Hippocampal formation (tissue), 2 donors: ENCODE data around the gene FOSB.

Source experiments
- DNase-seq, 2 donors: peaks; one replicate each; lab custom pipeline; 2025; lab: John Stamatoyannopoulos, UW

Gene FOSB

DNA sequence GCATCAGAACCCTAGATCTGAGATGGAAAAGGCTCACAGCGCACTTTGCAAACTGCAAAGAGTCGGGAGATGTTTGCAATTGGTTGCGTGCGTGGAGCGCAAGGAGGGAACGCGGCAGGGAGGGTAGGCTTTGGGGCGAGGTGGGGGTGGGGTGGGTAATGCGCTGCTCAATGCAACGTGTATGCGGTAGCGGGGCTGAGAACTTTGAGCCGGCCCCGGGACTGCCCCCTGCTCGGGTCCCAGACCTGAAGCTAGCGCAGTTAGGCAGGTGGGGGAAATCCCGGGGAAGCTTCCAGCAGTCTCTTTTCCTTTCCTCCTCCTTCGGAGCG, 971 bp downstream of the FOSB start:
- no peak for DNase-seq

DNA sequence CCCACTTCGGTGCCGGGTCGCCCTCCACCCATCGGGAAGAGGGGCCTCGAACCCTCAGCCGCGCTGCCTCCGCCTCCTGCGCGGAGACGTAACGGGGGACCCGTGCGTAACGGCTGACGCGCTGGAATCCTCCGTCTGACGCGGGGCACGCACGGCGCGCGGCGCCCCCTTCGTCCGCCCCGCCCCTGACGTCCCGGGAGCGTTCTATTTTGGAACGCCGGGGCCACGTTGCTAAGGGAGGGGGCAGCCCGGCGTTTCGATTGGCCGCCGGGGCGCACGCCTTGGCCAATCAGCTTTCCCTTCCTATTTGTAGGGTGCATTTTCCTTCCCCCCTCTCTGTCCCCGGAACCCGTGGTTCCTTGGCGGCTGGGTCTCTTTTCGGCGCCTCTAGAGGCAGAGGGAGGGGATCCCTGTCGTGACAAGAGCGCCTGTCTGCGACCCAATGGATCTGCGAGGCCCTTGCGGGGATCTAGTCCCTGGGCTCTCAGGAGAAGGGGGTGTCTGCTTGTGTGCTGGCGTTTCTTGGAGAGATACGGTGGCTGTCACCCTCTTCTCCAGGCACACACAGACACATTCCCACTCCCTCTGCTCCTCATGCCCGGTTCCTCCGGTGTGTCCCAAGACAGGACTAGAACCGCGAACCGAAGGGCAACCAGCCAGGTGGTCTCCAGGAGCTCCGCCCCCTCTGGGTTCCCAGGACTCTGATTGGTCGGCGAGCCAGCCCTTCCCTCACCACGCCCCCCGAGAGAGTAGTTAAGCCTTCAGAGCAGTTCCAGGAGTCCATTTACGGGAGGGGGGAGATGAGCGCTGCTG, 1.5 kb downstream of the FOSB start:
- DNase-seq: peak; percentile 82 to 87

- no peak for DNase-seq
These were observed 2.4 kb downstream of the FOSB start for GRCh38 chr19:45469945-45470761.

GRCh38 chr19:45470762-45471081, 2.9 kb downstream of the FOSB start:
- DNase-seq: no peak

DNA sequence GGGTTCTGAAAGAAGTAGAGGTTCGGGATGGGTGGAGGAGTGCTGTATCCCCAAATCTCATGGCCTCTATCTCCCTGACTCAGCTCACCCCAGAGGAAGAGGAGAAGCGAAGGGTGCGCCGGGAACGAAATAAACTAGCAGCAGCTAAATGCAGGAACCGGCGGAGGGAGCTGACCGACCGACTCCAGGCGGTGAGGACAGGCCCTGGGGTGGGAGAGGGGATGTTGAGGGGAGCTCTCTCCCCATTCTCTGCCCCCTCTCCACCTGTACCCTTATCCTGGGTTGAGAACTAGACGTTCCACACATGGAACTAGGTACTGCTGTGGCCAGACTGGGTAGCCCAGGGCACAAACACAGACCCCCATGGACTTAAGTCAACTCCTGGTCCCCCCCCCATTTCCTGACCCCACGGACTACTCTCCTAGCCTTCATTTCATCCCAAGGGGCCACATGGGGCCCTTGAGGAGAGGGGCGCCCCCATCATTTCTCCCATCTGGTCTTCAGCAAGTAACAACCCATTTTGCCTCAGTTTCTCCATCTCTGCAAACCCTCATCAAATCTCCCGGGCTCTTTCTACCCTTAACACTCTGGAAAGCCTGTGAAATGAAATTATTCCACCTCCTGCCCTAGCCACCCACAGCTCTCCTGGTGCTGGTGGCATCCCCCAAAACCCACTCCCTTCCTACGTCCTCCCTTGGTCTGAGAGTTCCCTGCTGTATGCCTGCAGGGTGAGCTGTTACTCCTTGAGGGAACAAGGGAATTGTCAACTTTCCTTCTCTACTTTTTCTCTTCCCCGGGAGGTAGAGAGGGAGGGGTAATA, 3.5 kb downstream of the FOSB start:
- no peak for DNase-seq

DNA sequence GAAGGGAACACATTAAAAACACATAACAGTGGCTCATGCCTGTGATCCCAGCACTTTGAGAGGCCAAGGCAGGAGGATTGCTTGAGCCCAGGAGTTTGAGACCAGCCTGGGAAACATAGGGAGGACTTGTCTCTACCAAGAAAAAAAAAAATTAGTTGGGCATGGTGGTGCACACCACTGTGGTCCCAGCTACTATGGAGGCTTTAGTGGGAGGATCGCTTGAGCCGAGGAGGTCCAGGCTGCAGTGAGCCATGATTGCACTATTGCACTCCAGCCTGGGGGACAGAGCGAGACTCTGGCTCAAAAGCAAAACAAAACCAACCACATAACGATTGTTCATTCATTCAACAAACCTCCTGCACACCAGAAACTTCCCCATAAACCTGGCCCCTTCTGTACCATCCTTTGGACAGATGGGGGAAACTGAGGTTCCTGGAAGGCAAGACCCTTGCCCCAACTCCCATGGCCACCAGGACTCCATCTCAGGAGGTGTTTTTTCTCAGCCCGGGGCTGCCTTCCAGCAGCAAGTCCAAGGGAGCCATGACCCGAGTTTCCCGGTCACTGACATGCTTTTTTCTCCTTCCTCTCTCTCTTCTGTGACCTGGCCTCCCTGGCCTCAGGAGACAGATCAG, 4.3 kb downstream of the FOSB start:
- DNase-seq: no peak

GRCh38 chr19:45472563-45473366, 5.0 kb downstream of the FOSB start:
- DNase-seq: no peak

GRCh38 chr19:45473367-45473681, 5.5 kb downstream of the FOSB start:
- DNase-seq: no peak

DNA sequence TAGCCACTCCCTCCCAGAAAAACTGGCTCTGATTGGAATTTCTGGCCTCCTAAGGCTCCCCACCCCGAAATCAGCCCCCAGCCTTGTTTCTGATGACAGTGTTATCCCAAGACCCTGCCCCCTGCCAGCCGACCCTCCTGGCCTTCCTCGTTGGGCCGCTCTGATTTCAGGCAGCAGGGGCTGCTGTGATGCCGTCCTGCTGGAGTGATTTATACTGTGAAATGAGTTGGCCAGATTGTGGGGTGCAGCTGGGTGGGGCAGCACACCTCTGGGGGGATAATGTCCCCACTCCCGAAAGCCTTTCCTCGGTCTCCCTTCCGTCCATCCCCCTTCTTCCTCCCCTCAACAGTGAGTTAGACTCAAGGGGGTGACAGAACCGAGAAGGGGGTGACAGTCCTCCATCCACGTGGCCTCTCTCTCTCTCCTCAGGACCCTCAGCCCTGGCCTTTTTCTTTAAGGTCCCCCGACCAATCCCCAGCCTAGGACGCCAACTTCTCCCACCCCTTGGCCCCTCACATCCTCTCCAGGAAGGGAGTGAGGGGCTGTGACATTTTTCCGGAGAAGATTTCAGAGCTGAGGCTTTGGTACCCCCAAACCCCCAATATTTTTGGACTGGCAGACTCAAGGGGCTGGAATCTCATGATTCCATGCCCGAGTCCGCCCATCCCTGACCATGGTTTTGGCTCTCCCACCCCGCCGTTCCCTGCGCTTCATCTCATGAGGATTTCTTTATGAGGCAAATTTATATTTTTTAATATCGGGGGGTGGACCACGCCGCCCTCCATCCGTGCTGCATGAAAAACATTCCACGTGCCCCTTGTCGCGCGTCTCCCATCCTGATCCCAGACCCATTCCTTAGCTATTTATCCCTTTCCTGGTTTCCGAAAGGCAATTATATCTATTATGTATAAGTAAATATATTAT, 6.1 kb downstream of the FOSB start:
- DNase-seq: no peak

GRCh38 chr19:45474606-45475521, 7.1 kb downstream of the FOSB start:
- DNase-seq: no peak

DNA sequence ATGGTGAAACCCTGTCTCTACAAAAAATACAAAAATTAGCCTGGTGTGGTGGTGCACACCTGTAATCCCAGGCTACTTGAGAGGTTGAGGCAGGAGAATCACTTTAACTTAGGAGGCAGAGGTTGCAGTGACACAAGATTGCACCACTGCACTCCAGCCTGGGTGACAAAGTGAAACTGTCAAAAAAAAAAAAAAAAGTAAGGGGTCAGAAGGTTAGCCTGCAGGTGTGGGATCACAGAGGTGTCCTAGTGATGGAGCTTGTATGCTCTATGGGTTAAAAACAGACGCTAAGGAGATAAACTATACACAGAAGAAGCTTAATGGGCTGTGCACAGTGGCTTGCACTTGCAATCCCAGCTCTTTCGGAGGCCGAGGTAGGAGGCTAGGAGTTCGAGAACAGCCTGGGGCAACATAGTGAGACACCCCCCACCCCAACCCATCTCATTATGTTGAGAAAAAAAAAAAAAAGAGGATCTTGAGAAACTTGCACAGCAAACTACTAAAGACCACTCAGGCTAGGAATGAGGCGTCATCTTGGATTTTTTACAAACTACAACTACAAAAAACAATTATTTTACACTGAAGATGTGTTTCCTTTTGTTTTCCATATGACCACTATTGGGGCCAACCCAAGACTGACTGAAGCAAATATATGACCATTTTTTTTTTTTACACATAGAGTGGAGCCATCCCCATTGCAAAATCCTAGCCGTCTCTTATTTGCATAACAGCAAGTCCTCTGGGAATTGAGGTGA, 7.9 kb downstream of the FOSB start:
- DNase-seq: no peak

DNA sequence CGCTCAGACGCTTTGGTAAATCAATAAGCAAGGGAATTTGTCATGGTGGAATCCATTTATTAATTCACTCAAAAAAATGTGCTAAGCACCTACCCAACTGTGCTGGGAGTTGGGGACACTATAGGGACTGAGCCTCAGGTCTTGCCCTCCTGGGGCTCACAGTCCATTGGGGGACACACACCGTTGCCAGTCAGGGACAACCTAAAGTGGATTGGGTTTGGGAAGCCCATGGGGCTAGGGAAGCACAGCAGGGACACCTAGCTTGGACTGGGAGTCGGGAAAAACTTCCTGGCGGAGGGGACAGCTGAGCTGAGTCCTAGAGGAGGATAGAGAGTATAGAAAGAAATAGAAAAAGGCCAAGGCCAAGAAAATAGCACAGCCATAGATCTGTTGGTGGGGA, 8.5 kb downstream of the FOSB start:
- DNase-seq: no peak

DNA sequence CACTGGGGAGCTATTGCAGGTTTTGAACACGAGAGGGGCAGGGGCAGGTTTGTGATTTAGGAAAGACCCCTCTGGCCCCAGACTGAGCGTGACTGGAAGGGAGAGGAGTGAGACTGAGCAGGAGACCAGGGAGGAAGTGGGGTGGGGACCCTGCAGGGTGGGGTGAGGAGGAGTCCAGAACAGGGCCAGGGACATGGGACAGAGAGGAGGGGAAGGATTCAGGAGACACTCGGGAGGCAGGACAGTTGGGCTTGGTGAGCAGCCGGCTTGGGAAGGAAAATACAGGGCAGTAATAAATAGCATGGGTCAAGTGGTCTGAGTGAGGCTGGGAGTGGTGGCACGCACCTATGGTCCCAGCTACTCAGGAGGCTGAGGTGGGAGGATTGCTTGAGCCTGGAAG, 9.4 kb downstream of the FOSB start:
- DNase-seq: no peak

- no peak for DNase-seq
These were observed 10.1 kb downstream of the FOSB start for GRCh38 chr19:45477713-45478453.

GRCh38 chr19:45478454-45479238, 10.8 kb downstream of the FOSB start:
- peak; percentile 78 to 82 for DNase-seq

DNA sequence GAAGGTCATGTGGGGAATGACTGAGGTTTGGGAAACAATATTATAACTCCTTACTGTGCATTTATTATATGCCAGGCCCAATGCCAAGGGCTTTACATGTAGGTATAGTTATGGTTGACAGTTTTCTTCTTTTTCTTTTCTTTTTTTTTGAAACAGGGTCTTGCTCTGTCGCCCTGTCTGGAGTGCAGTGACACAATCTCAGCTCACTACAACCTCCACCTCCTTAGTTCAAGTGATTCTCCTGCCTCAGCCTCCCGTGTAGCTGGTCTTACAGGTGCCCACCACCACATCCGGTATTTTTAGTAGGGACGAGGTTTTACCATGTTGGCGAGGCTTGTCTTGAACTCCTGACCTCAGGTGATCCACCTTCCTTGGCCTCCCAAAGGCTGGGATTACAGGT, 15.2 kb downstream of the FOSB start:
- DNase-seq: no peak
